Endothelial cell of umbilical vein (primary cell): ENCODE data around the gene CCDC74B. TPM values are rescaled to one million over a fixed set of nuclear protein-coding genes. Genes with fewer than 3 reads are reported as not detected.
"Not testable (repeated sequence)": the region's sequence is repeated elsewhere in the genome, so short reads cannot be mapped to it uniquely, and the experiment has no call there.

ENCODE experiments used
- BruUV-seq: library from RNA; stranded (reverse); fragments of 400-500 nt; replicated peaks from 2 replicates; lab custom pipeline; 2021; lab: Mats Ljungman, UMichigan
- CTCF ChIA-PET: fragments of 300-600, 350-600 bp; sonication (Branson Sonifier 250); formaldehyde crosslinking; loops from one replicate; lab custom pipeline; 2021; ENCODE audit warnings: antibody characterized with exemption, inconsistent platforms; lab: Charles Lee
- POLR2A ChIA-PET: fragments of 300-600, 350-600 bp; sonication (Branson Sonifier 250); formaldehyde crosslinking; loops from one replicate; lab custom pipeline; 2021; ENCODE audit warnings: antibody characterized with exemption, inconsistent platforms; lab: Charles Lee
- DNase-seq: peaks from one replicate; pipeline ENCODE4 v3.0.0-alpha.2; 2011; ENCODE audit warnings: low read depth, low spot score
- FAIRE-seq: peaks from 2 replicates; lab custom pipeline; 2011; peaks lifted over from hg19 to GRCh38; lab: Jason Lieb, UNC
- H2AFZ ChIP-seq: 2 replicates; pipeline ENCODE4 v1.6.0; 2012; ENCODE audit warnings: low read depth, low read length, control low read depth, inconsistent platforms
- H3K27ac ChIP-seq: 2 replicates; pipeline ENCODE4 v1.5.1; 2011; ENCODE audit warnings: low read depth, mild to moderate bottlenecking, control low read depth, low read length, moderate library complexity; ENCODE audit not compliant: insufficient read depth
- H3K27me3 ChIP-seq, 2 experiments: 2 replicates each; pipeline versions ENCODE4 v1.6.0 to v1.6.1; 2011; ENCODE audit warnings: low read length in 2 of 2, mixed read lengths in 1 of 2; ENCODE audit not compliant: control insufficient read depth in 2 of 2, insufficient read depth in 2 of 2
- H3K36me3 ChIP-seq, 2 experiments: 2 replicates in 1 of 2; 3 replicates in 1 of 2; pipeline ENCODE4 v1.5.1; 2011; ENCODE audit warnings: low read length in 2 of 2, mild to moderate bottlenecking in 1 of 2, moderate library complexity in 1 of 2; ENCODE audit not compliant: control insufficient read depth in 2 of 2, insufficient read depth in 2 of 2; ENCODE audit errors: extremely low read depth in 1 of 2
- H3K4me1 ChIP-seq: 3 replicates; pipeline ENCODE4 v1.5.1; 2011; ENCODE audit warnings: mild to moderate bottlenecking, low read length; ENCODE audit not compliant: control insufficient read depth, insufficient read depth; ENCODE audit errors: extremely low read depth
- H3K4me2 ChIP-seq: 2 replicates; pipeline ENCODE4 v1.6.1; 2011; ENCODE audit warnings: low read length, control low read depth, mixed read lengths; ENCODE audit not compliant: insufficient read depth
- H3K4me3 ChIP-seq, 3 experiments: fragments of 200-600 bp in 1 of 3; sonication (generic), shearing (Covaris generic) in 1 of 3; replicated peaks in 1 of 3; 2 replicates each; pipeline ENCODE4 v1.5.1; 2011 to 2016; ENCODE audit warnings: control low read depth in 3 of 3, low read length in 3 of 3, mild to moderate bottlenecking in 2 of 3, inconsistent platforms in 1 of 3, low read depth in 1 of 3, moderate library complexity in 1 of 3; ENCODE audit not compliant: insufficient read depth in 1 of 3
- H3K79me2 ChIP-seq: 2 replicates; pipeline ENCODE4 v1.6.0; 2012; ENCODE audit warnings: low read length, inconsistent platforms; ENCODE audit not compliant: control insufficient read depth, insufficient read depth
- H3K9ac ChIP-seq: replicated peaks from 2 replicates; pipeline ENCODE3; 2011; ENCODE audit warnings: low read length, control low read depth; ENCODE audit not compliant: insufficient read depth; ENCODE audit errors: extremely low read depth
- H3K9me1 ChIP-seq: replicated peaks from 3 replicates; pipeline ENCODE4 v1.6.0; 2011; ENCODE audit warnings: mild to moderate bottlenecking, low read length; ENCODE audit not compliant: control insufficient read depth, insufficient read depth; ENCODE audit errors: extremely low read depth
- H3K9me3 ChIP-seq: replicated peaks from 2 replicates; pipeline ENCODE4 v1.5.1; 2012; ENCODE audit warnings: low read length, inconsistent platforms; ENCODE audit not compliant: control insufficient read depth, insufficient read depth
- H4K20me1 ChIP-seq: replicated peaks from 2 replicates; pipeline ENCODE3; 2011; ENCODE audit warnings: mild to moderate bottlenecking, low read length; ENCODE audit not compliant: control insufficient read depth, insufficient read depth; ENCODE audit errors: extremely low read depth
- CTCF ChIP-seq, 2 donors: IDR thresholded peaks; 1 replicate in 1 of 2; 2 replicates in 1 of 2; pipeline ENCODE4 v1.5.1; 2011; ENCODE audit warnings: low read length in 2 of 2, mild to moderate bottlenecking in 2 of 2, moderate library complexity in 2 of 2, control low read depth in 1 of 2, inconsistent platforms in 1 of 2, low read depth in 1 of 2; ENCODE audit not compliant: insufficient read depth in 1 of 2; ENCODE audit errors: extremely low read depth in 1 of 2
- EZH2 ChIP-seq: IDR thresholded peaks from 2 replicates; pipeline ENCODE4 v1.6.1; 2012; ENCODE audit warnings: borderline replicate concordance, low read depth, mild to moderate bottlenecking, moderate library complexity, low read length, inconsistent platforms; ENCODE audit not compliant: severe bottlenecking
- FOS ChIP-seq: IDR thresholded peaks from 2 replicates; pipeline ENCODE4 v1.6.1; 2011; ENCODE audit warnings: mild to moderate bottlenecking, low read length, moderate library complexity, borderline replicate concordance; ENCODE audit not compliant: insufficient read depth
- GATA2 ChIP-seq: IDR thresholded peaks from 2 replicates; pipeline ENCODE4 v1.7.0; 2011; ENCODE audit warnings: low read depth, mild to moderate bottlenecking, moderate library complexity, mixed read lengths, low read length; ENCODE audit not compliant: insufficient read length, insufficient read depth
- JUN ChIP-seq: IDR thresholded peaks from 2 replicates; pipeline ENCODE4 v1.6.1; 2011; ENCODE audit warnings: borderline replicate concordance, low read depth; ENCODE audit not compliant: insufficient read length, insufficient read depth
- MAX ChIP-seq: IDR thresholded peaks from 2 replicates; pipeline ENCODE4 v1.6.1; 2011; ENCODE audit not compliant: insufficient read depth, insufficient read length
- MYC ChIP-seq: IDR thresholded peaks from one replicate; pipeline ENCODE4 v1.6.1; 2011; ENCODE audit warnings: mild to moderate bottlenecking, low read depth, low read length
- POLR2A ChIP-seq: IDR thresholded peaks from 2 replicates; pipeline ENCODE4 v1.6.1; 2012; ENCODE audit warnings: low read depth, mild to moderate bottlenecking, control low read depth, low read length
- POLR2AphosphoS5 ChIP-seq: IDR thresholded peaks from 2 replicates; pipeline ENCODE4 v1.6.1; 2012; ENCODE audit warnings: low read depth, mild to moderate bottlenecking, control low read depth, low read length, moderate library complexity; ENCODE audit not compliant: insufficient read depth
- dilution Hi-C: fragments of 300-500 bp; cut with MboI; formaldehyde crosslinking; loops from one replicate; pipeline ENCODE4 v1.15.0; 2019; ENCODE audit warnings: low sequenced_read_pairs; ENCODE audit not compliant: extremely low pct_ligation_motif_present
- intact Hi-C: fragments of 100-400 bp; cut with micrococcal nuclease; formaldehyde crosslinking; loops from one replicate; pipeline ENCODE4 v1.10.0; 2022
- polyA plus RNA-seq, 4 experiments: library from polyadenylated mRNA; depleted of rRNA in 3 of 4; stranded (reverse) in 3 of 4; unstranded in 1 of 4; fragments of >200 nt; gene quantifications; 2 replicates each; pipeline versions ENCODE4 v1.2.1 to v1.2.3, GENCODE V29; 2011 to 2012; ENCODE audit warnings: missing spikeins in 1 of 4
- total RNA-seq: library from RNA; stranded (reverse); gene quantifications from 2 replicates; pipeline ENCODE4 v1.2.3, GENCODE V29; 2021

The CCDC74B gene
- total and polyA plus RNA-seq, 2 donors (not counting 3 experiments of a cell fraction or from before 2014, with no cell fraction given), result 4.6 to 4.8 TPM

- no peak for FAIRE-seq
- ChIA-PET POLR2A (no interaction called here), CTCF (interaction anchor here (1.1 to 1.4 kb wide), 3 partner anchors 177 to 182 kb away, joined by 3 to 17 read pairs (median 4); no protein-coding TSS in a partner anchor)
- TF ChIP-seq CTCF (IDR thresholded peaks at IDR 0.05; ENCODE audit: extremely low read depth in 1 of 2, insufficient read depth in 1 of 2, low read depth in 1 of 2, low read length in 2 of 2) (no peak), POLR2AphosphoS5 (no peak), MYC (no peak), GATA2 (no peak), JUN (no peak), POLR2A (no peak), EZH2 (no peak), FOS (no peak), MAX (no peak)
- Histone ChIP-seq H3K4me1 (no peaks in the 10 kb centered on the region), H3K4me2 (no peak overlapping the region), H3K4me3 (no peak overlapping the region), H3K9ac (no peak overlapping the region), H3K9me3 (no peaks in the 10 kb centered on the region), H3K9me1 (no peaks in the 10 kb centered on the region), H3K79me2 (no peaks in the 10 kb centered on the region), H3K36me3 (peaks cover 0 to 20% of the 10 kb centered on the region in 2 experiments), H2AFZ (no peak overlapping the region), H3K27me3 (no peaks in the 10 kb centered on the region), H4K20me1 (no peaks in the 10 kb centered on the region), H3K27ac (no peak overlapping the region)
- dilution Hi-C loops (no loop called here), intact Hi-C loops (no loop called here)
- no TSS peak for BruUV-seq
- no peak for DNase-seq
Observed at GRCh38 chr2:130154773-130155765, 10.2 kb upstream of the CCDC74B start.

GRCh38 chr2:130154423-130154770, 9.5 kb upstream of the CCDC74B start:
- H4K20me1 ChIP-seq, CTCF ChIA-PET, H3K4me1 ChIP-seq, BruUV-seq, H3K9me1 ChIP-seq, FAIRE-seq, H3K4me2 ChIP-seq, DNase-seq, H3K79me2 ChIP-seq, H3K4me3 ChIP-seq, H2AFZ ChIP-seq, H3K27me3 ChIP-seq, intact Hi-C loops, POLR2A ChIA-PET, H3K9me3 ChIP-seq, dilution Hi-C loops, H3K9ac ChIP-seq, H3K27ac ChIP-seq: not testable (repeated sequence)
- H3K36me3 ChIP-seq, result peaks cover 0 to 18% of the 10 kb centered on the region in 2 experiments
